Nephron progenitor cell (in vitro differentiated cells): ENCODE results near the gene RRAS2.

ENCODE experiments used
- DNase-seq: peaks from one replicate; pipeline ENCODE4 v3.0.0; 2021
- H3K27ac Mint-ChIP-seq: 2 replicates; pipeline ENCODE4 v1.8.0; 2021; ENCODE audit warnings: mild to moderate bottlenecking, moderate library complexity, mixed read lengths
- H3K27me3 Mint-ChIP-seq: 2 replicates; pipeline ENCODE4 v1.8.0; 2021; ENCODE audit warnings: mild to moderate bottlenecking, low read depth, mixed read lengths; ENCODE audit not compliant: poor library complexity
- H3K36me3 Mint-ChIP-seq: 2 replicates; pipeline ENCODE4 v1.8.0; 2021; ENCODE audit warnings: low read depth, mixed read lengths
- H3K4me1 Mint-ChIP-seq: 2 replicates; pipeline ENCODE4 v1.8.0; 2021; ENCODE audit warnings: mixed read lengths
- H3K4me3 Mint-ChIP-seq: 2 replicates; pipeline ENCODE4 v1.8.0; 2021; ENCODE audit warnings: mild to moderate bottlenecking, moderate library complexity, mixed read lengths
- H3K9me3 Mint-ChIP-seq: 2 replicates; pipeline ENCODE4 v1.8.0; 2021; ENCODE audit warnings: mild to moderate bottlenecking, moderate library complexity, mixed read lengths
- TF ChIP-seq, protein P1 (sequence below): fragments of 200-600 bp; sonication (generic); IDR thresholded peaks from 2 replicates; pipeline ENCODE4 v1.5.0; 2021; ENCODE audit warnings: antibody characterized with exemption

RRAS2 gene

DNA sequence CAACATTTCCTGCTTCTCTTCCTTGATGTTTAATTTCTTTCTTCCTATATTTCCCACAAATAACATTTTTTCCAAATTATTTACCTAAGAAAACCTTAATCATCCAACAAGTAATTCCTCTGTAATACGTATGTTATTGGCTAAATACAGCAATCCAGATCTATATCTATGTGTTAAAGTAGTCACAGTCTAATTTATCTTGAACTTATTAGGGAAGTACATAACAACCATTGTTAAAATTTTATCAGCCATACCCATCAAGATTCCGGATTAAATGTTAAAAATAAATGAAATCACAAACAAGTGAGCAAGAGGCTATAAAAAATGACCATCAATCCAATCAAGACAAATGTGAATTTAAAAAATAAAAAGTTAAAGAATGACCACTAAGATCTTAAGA lies 36.5 kb downstream of the RRAS2 start:
- TF ChIP-seq, protein P1, sequence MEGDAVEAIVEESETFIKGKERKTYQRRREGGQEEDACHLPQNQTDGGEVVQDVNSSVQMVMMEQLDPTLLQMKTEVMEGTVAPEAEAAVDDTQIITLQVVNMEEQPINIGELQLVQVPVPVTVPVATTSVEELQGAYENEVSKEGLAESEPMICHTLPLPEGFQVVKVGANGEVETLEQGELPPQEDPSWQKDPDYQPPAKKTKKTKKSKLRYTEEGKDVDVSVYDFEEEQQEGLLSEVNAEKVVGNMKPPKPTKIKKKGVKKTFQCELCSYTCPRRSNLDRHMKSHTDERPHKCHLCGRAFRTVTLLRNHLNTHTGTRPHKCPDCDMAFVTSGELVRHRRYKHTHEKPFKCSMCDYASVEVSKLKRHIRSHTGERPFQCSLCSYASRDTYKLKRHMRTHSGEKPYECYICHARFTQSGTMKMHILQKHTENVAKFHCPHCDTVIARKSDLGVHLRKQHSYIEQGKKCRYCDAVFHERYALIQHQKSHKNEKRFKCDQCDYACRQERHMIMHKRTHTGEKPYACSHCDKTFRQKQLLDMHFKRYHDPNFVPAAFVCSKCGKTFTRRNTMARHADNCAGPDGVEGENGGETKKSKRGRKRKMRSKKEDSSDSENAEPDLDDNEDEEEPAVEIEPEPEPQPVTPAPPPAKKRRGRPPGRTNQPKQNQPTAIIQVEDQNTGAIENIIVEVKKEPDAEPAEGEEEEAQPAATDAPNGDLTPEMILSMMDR, result no peak
- no peak for DNase-seq
- H3K9me3 Mint-ChIP-seq, result no peaks in the 10 kb centered on the region

DNA sequence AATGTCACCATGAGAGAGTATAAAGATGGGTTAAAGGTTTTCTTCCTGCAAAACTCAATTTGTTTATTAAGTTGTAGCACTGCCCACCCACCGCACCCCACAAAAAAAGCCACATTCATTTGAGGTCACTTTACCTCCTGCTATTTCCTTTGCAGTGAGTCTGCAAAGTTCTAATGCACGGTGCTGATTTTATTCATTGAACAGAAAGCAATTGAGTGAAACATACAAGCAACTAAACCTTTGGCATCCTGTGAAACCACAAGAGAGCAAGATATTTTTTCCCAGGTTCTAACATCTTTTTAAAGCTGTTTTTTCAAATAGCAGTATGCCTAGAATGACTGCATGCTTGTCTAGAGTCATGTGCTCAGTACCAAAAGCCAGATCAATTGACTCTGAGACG lies 39.0 kb downstream of the RRAS2 start:
- Mint-ChIP-seq H3K9me3 (no peaks in the 10 kb centered on the region), H3K27me3 (no peaks in the 10 kb centered on the region), H3K36me3 (peaks cover 17% of the 10 kb centered on the region), H3K27ac (no peak overlapping the region), H3K4me3 (no peak overlapping the region), H3K4me1 (no peaks in the 10 kb centered on the region)
- TF ChIP-seq, protein P1, result no peak
- no peak for DNase-seq

More for the DNA sequence above, 36.5 kb downstream of the RRAS2 start:
- Mint-ChIP-seq H3K27me3 (no peaks in the 10 kb centered on the region), H3K4me1 (peaks cover 6% of the 10 kb centered on the region), H3K36me3 (peaks cover 17% of the 10 kb centered on the region), H3K4me3 (no peak overlapping the region), H3K27ac (no peak overlapping the region)

DNA sequence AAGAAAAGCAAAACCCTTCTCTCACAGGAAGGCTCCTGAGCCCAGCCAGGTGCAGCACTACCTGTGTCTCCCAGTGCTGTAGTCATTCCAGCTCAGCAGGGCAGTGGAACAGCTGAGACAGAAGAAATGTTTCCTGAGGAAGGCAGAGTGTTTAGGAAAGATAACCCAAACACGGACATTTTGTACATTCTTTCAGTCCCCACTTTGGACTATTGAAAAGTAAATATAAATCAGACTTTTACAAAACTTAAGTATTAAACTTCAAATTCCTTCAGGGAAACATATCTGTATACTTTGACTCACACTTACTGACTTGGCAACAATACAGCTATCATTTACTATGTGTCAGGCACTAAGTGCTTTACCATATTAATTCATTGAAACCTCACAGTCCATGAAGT lies 40.4 kb downstream of the RRAS2 start:
- Mint-ChIP-seq H3K27ac (no peak overlapping the region), H3K4me1 (peaks cover 1% of the 10 kb centered on the region), H3K9me3 (no peaks in the 10 kb centered on the region), H3K4me3 (no peak overlapping the region), H3K27me3 (no peaks in the 10 kb centered on the region), H3K36me3 (peaks cover 17% of the 10 kb centered on the region)
- DNase-seq, result no peak
- TF ChIP-seq, protein P1, result no peak

DNA sequence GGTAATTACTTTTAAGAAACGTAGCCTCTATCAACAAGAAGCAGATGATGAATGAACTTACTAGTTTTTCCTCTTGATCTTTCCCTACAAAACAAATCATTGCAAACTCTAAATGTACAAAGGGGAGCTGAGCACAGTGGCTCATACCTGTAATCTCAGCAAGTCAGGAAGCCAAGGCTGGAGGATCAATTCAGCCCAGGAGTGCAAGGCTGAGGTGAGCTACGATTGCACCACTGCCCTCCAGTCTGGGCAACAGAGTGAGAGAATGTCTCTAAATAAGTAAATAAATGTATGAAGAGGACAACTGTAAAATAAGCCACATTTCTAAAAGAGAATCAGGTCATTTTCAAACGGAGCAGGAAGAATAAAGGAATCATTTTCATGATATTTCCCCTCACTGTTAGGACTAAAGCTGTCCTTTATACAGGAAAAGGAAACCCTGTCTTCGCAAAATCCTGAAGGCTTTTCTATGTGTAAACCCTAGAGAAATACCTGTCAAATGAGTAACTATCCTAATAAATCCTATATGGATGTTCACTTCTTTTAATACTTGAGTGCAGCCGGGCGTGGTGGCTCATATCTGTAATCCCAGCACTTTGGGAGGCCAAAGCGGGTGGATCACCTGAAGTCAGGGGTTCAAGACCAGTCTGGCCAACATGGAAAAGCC lies 41.2 kb downstream of the RRAS2 start:
- no peak overlapping the region for H3K4me3 Mint-ChIP-seq
- TF ChIP-seq, protein P1, result no peak
- no peak for DNase-seq
- no peaks in the 10 kb centered on the region for H3K9me3 Mint-ChIP-seq
- peaks cover 5% of the 10 kb centered on the region for H3K4me1 Mint-ChIP-seq
- peak overlapping the region; percentile 77 for H3K27ac Mint-ChIP-seq
- H3K27me3 Mint-ChIP-seq, result no peaks in the 10 kb centered on the region
- H3K36me3 Mint-ChIP-seq, result peaks cover 12% of the 10 kb centered on the region

DNA sequence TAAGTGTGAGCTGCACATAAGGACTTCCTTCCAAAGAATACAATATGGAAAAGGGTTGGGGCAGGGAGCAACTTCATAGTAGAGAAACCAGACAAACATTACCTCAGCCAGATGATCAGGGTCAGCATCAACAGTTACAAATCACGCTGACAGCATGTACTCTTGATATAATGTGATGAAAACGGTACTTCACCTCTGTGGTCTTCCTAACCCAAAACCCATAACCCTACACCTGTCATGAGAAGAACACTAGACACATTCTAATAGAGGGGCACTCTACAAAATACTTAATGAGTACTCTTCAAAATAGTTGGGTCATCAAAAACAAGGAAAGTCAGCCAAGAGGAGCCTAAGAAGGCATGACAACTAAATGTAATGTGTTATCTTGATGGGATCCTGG lies 43.9 kb downstream of the RRAS2 start:
- DNase-seq, result no peak
- no peak overlapping the region for H3K4me3 Mint-ChIP-seq
- TF ChIP-seq, protein P1, result no peak
- no peaks in the 10 kb centered on the region for H3K36me3 Mint-ChIP-seq
- H3K9me3 Mint-ChIP-seq, result no peaks in the 10 kb centered on the region
- peaks cover 5% of the 10 kb centered on the region for H3K4me1 Mint-ChIP-seq
- H3K27me3 Mint-ChIP-seq, result no peaks in the 10 kb centered on the region
- H3K27ac Mint-ChIP-seq, result no peak overlapping the region

DNA sequence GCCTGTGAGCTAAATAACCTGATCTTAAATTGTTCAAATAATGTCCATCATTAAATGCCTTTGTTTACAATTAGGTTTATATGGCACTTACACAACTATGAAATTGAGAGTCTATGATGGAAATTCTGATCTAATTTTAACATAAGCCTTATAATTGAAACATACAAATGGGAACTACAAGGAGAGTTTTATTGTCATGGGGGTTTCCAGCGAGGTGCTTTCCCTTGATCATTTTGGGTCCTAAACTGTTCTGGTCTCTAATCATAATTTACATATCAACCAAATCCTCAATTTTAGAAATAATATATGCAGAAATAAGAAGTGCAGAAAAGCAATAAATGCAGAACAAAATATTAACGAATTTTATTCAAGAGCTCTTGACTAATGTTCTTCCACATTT lies 44.9 kb downstream of the RRAS2 start:
- TF ChIP-seq, protein P1, result no peak
- no peaks in the 10 kb centered on the region for H3K9me3 Mint-ChIP-seq
- H3K4me1 Mint-ChIP-seq, result peaks cover 5% of the 10 kb centered on the region
- H3K27ac Mint-ChIP-seq, result no peak overlapping the region
- no peak for DNase-seq
- no peaks in the 10 kb centered on the region for H3K36me3 Mint-ChIP-seq
- no peak overlapping the region for H3K4me3 Mint-ChIP-seq
- H3K27me3 Mint-ChIP-seq, result no peaks in the 10 kb centered on the region
